Measurements from ENCODE around the gene NTRK2.

The NTRK2 gene

DNA sequence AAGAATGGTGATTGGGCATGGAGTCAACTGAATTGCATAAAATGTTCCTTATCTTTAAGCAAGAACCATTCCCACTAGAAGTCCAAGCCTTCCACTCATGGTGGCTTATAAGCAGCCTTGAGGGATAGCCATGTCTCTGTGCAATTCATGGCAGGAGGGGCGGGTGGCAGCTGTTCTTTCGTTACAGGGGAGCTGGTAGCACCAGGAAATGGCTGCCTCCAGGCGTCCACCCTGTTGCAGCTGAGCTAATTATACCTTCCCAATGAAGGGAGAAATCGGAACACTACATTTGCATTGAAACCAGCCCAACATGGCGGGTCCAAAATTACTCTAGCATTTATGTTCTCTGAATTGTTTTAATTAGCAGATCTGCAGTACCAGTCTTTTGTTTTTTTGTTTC is 289.8 kb downstream of the NTRK2 start:
- H3K4me3 ChIP-seq (ENCODE audit: low read depth, low read length), result no peak overlapping the region

DNA sequence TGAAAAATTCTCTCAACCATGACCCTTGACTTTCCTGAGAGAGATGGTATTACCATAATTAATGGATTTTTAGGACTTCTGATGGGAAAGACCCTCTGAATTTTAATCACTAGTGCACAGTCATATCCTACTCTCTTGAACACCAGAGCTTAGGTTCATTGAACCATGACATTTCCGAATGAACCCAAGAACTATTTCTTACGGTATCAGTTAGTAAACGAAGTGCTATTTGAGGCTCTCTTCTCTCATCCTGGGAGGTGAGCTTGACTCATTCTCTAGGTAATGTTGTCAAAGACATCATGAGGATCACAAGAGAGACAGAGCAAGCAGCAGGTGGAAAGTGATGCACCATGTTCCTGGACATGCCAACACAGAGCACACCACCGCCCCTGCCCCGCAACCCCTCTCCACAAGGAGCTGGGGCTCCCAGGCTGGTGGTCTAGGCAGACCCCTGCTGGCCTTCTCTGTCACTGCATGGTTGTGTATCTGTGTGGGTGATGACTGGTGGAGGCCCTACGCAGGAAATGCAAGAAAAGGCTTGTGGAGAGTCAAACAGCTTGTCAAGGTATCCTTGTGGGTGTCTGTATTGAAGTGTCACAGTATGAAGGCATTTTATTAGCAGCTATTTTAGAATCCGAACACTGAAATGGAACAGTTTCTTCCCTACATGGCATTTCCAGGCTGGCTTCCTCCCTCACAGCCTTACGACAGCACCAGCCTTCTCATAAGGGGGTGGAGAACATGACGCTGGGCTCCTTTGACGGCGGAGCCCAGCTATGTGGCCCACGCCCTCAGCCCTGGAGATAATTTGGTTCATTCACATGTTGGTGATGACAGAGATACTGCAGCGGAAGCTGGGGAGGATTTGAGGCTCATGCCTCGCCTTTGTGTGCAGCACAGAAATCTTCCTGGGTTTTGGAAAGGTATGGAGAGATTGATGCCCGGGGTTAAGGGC is 297.6 kb downstream of the NTRK2 start:
- no peak overlapping the region for H3K4me3 ChIP-seq (ENCODE audit: low read depth, low read length)

DNA sequence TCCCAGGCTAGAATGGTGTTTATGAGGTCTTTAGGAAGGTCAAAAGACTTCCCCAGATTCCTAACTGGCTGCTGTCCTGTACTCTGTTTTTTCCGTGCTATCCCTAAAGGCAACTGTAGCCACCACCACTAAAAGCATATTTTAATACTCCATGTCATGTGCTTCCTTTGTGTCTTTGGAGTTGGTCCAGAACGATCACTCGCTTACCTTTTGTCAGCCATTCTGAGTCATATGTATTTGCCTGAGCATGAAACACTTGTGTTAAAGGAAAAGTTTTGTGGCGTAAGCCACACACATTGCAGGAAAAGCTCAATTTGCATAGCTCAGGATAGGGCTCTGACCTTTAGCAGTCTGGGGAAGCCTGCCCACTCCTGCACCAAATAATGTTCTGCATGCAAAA is 299.6 kb downstream of the NTRK2 start:
- H3K4me3 ChIP-seq (ENCODE audit: low read depth, low read length), result no peak overlapping the region

DNA sequence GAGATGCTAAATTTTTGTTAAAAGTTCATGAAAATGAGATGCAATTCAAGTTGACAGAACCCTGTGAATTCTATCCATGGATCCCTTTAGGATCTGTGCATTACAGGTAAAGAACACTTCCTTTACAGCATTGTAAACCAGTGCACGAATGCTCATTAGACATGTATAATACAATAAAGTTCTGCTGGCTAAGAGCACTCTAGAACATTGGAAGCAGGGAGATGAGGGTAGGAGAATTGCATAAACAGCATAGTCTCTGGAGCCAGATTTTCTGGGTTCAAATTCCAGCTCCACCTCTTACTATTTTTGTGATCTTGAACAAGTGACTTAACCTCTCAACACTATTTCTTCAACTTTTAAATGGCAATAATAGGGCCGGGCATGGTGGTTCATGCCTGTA is 300.2 kb downstream of the NTRK2 start:
- no peak overlapping the region for H3K4me3 ChIP-seq (ENCODE audit: low read depth, low read length)

DNA sequence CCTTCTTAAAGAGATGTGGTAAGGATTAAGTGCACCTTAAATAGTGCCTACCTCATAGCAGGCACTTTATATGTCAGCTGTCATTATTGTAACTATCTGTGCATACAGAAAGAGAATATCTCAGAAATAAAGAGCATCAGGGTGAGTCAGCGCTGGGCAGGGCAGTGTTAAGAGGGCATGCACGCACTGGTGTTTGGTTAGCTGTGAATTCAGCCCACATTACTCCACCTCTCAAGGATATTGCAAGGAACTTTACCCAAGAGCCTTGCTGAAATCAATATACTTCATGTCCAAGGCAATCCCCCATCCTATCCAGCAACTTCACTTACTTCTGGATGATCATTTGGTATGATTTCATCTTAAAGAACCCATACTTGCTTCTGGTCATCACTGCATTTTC is 300.9 kb downstream of the NTRK2 start:
- H3K4me3 ChIP-seq (ENCODE audit: low read depth, low read length), result no peak overlapping the region

DNA sequence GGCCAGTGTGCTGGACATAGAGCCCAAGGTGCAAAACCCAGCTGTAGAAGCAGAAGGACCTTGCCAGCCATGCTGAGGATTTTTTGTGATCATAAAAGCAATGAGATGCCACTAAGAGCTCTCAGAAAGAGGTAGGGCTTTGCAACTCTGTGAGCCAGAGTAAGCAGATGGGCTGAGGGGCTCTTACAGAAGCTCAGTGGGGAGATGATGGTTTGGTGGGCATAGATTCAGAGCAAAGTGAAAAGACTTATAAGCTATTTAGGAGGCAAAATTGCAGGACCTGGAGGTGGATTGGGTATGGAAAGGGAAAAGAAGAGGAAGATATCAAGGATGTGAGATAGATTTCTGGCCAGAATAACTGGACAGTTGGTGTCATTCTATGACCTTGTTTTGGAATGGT is 302.0 kb downstream of the NTRK2 start:
- H3K4me3 ChIP-seq (ENCODE audit: low read depth, low read length), result no peak overlapping the region

DNA sequence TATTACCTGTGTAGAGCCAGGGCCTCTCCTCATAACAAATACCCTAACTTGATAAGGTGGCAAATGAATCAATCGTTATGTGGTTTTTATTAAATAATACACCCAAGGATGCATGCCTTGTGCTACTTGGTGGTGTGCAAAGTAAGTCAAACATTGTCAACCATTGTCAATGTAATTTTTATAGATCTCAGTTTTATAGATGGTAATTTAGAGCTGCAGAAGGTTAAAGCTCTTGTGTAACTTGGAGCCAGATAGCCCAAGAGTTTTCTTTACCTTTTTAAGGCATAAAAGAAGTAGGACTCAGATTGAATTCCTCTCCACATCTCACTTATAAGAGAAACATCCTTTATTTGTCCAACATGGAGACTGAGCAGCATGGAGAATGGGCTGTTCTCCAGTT is 304.7 kb downstream of the NTRK2 start:
- no peak overlapping the region for H3K4me3 ChIP-seq (ENCODE audit: low read depth, low read length)

DNA sequence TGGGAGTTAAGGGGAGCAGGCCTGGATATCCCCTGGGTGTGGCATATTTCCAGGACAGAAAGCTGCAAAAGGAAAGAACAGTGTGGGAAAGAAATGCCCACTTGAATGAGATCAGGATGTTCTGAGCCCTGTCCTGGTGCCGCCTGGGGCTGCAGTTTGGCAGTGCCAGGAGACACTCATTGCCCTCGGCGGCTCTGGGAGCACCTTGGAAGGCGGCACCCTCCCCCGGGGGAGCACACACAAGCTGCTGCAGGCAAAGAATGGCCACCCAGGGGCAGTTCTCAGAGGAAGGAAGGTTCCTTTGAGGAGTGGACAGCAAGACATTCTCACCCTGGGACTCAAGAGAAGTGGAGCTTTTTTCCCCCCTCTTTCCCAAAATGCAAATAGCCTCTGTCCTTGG is 305.3 kb downstream of the NTRK2 start:
- H3K4me3 ChIP-seq (ENCODE audit: low read depth, low read length), result no peak overlapping the region

DNA sequence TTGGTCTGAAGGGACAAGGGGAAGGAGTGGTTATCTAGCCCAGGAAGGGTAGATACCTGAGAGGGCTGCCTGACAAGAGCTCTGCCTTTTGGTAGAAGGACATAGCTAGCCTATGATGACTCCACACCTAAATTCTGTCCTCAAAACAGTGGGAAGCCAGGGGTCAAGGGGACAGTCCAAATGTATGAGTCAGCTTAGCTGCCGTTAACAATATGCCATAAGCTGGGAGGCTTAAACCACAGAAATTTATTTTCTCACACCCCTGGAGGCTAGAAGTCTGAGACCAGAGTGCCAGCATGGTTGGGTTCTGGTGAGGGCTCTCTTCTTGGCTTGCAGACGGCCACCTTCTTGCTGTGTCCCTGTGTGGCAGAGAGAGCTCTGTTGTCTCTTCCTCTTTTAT is 306.4 kb downstream of the NTRK2 start:
- H3K4me3 ChIP-seq (ENCODE audit: low read depth, low read length), result no peak overlapping the region

DNA sequence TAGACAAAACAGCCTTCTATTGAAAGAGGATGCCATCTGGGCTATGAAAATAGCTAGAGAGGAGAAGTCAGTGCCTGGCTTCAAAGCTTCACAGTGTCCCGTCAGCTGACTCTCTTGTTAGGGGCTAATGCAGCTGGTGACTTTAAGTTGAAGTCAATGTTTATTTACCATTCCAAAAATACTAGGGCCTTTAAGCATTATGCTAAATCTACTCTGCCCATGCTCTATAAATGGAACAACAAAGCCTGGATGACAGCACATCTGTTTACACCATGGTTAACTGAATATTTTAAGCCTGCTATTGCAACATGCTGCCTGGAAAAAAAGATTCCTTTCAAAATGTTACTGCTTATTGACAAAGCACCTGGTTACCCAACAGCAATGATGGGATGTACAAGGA is 309.1 kb downstream of the NTRK2 start:
- H3K4me3 ChIP-seq (ENCODE audit: low read depth, low read length), result no peak overlapping the region

DNA sequence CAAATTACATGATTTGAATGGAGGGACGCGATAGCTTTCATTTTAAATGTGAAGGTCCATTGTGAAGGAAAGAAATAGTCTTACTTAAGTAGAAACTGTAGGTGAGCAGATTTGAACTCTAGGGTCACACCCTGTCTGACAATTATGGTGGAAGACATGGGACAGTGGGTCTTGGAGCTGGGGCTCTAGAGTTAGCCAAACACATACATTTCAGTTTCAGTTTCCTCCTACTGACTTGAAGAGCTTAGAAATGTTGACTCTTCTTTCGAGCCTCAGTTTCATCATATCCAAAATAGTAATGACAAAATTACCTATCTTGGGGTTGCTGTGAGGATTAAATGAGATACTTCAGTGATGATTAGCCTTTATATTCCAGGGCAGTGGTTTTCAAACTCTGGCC is 314.2 kb downstream of the NTRK2 start:
- no peak overlapping the region for H3K4me3 ChIP-seq (ENCODE audit: low read depth, low read length)

DNA sequence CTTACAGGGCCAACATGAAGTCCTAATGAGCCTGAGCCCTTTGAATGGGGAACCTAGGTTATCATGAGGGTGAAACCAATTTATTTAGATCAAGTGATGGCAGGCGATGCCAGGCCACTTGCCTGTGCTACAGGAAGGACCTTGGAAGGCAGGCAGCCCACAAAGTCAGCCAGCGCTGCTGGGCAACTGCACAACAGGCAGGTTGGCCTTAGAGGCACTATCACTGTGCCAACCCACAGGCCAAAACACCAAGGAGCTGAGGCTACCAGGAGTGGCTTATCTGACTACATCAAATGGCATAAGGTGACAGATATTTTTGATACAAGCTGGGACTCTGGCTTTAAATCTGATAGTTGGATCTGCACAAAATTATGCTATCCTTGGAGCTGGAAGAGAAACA is 319.1 kb downstream of the NTRK2 start:
- H3K4me3 ChIP-seq (ENCODE audit: low read depth, low read length), result no peak overlapping the region

DNA sequence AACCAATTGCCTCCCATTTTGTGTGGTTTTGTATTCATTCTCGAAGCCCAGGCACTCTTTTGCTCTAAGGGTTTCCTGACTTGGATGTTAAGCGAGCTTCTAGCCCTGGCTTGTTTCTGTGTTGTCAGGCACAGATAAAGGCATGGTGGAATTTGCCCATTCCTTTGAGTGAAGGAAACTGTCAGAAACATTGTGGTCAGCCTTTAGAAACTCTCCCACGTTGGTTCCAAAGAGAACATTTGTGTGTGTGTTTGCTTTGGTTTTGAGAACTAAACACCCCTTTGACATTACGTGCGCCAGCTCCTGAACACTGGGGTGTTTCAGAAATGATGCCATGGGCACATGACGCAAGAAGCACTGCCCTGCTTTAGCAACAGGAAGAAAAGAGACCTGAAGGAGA is 320.9 kb downstream of the NTRK2 start:
- no peak overlapping the region for H3K4me3 ChIP-seq (ENCODE audit: low read depth, low read length)

DNA sequence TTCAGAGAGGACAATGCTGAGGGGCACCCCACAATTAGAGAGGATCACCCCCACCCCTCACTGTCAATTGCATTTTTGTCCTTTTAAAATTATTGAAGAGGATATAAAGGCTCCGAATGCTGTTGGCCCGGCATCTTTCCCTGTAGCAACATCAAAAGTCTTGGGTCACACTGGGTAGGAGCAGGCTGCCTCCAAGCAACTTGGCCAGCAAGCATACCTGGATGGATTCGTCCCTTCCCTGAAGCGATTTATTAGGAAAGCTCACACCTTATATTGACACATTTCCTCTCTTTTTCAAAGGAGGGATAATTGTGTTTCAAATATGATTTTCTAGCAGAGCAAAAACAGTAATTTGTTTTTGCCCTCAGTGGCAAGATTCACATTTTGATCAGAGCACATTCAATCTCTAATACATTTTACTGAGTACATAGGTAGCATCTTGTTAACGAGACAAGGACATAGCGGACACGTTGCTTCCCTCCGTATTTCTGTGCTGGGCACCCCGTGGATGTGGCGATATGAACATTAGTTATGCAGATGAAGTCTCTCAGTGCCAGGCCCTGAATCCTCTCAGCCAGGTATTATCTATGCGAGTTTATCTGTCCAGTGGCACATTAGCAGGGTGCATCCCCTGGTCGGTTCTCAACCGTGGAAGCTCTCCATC is 321.5 kb downstream of the NTRK2 start:
- H3K4me3 ChIP-seq (ENCODE audit: low read depth, low read length), result no peak overlapping the region

DNA sequence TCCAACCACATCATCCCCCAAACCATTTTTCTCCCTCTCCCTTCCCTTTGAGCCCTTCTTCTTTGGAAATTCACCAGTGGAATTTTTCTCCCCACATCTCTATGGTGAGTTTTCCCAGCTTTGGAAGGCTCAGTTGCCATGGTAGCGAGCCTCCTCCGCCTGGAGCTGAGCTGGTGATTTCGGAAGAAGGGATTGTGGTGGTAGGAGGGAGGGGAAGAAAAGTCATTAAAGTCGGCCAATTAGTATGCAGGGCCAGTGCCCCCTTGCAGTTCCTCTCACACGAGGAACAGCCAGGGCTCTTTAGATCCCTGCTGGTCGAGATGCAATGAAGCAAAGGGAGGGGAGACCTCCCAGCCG is 322.0 kb downstream of the NTRK2 start:
- H3K4me3 ChIP-seq (ENCODE audit: low read depth, low read length), result no peak overlapping the region

DNA sequence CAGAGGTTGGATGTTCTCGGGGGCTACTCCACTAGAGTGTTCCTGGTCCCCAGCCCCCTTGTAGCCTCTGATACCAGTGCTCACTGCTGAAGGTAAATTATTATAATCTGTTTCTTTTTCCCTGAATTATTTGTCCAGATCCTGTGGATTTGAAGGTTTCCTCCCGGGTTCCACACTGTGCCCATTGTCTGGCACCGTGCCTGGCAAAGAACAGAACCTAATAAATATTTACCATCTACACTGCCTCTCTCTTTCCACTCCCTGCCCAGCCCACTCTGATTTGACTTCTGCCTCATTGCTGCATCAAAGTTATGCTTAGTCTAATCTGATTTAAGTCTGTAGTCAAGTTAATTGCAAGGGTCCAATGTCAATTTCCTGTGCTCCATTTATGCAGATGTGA is 322.9 kb downstream of the NTRK2 start:
- H3K4me3 ChIP-seq (ENCODE audit: low read depth, low read length), result no peak overlapping the region

DNA sequence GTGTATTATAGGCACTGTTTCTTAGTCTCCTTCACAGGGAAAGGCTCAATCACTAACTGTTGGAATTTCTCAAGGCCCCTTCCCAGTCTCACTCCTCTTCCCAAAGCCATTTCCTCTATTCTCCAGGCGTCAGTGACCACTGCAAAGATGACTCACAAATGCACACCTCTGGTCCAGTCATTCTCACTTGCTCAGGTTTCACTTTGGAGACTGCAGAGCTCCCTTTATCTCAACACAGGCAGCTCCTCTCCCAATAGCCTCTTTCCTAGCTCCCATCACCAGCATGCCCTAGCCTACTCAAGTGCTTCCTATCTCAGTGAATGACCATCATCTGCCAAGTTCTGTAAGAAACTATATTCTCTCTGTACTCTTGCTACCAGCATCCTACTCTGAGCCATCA is 323.6 kb downstream of the NTRK2 start:
- H3K4me3 ChIP-seq (ENCODE audit: low read depth, low read length), result no peak overlapping the region

DNA sequence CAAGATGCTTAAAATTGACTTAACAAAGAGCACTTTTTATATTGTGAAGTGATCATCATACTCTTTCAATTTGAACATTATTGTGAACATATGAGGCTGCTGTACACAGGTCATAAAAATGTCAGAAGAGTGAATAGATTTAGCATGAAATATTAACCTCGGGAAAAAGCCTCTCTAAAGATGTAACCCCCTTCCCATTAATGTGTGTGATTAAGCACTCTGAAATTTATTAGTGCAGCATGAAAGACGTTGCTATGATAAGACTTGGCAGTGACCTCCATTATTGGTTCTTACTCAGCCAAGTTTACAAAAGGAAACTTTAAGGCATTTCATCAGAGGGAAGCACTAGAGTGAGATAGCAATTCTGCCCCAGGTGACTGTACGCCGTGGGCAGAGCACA is 326.5 kb downstream of the NTRK2 start:
- H3K4me3 ChIP-seq (ENCODE audit: low read depth, low read length), result no peak overlapping the region

DNA sequence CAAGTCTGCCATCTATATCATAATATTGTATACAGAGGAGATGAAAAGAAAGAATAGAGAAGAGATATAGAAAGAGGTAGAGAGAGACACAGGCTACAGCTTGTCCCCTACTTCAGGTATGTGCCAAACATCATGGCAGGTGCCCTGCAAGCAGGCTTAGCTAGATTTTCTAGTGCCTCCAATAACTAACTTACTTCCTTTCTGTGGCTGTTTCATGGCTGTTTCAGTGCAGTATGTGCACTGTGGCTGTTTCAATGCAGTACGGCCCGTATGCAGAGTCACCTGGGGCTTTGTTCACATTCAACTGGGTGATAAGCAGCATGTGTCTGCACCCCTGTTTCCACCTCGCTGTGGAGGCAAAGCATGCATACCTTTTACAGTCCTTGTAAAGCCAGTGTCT is 327.2 kb downstream of the NTRK2 start:
- H3K4me3 ChIP-seq (ENCODE audit: low read depth, low read length), result no peak overlapping the region

DNA sequence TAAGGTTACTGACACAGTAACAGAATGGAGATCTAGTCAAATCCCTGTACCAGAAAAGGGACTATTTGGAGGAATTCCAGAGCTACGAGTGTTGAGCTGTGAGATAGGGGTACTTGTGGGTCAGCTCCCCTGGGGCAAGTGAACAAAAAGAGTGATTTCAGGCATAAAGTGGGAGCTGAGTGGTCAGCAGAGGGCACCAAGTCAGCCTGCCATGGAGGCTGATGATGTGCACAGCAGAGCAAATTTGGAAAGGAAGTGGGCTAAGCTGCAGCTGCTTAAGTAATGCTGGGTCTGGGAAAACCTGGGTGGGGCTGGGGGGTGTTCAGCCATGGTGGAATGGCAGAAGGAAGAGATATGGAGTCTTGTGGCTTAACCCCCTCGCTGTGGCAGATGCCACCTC is 327.9 kb downstream of the NTRK2 start:
- H3K4me3 ChIP-seq (ENCODE audit: low read depth, low read length), result no peak overlapping the region

DNA sequence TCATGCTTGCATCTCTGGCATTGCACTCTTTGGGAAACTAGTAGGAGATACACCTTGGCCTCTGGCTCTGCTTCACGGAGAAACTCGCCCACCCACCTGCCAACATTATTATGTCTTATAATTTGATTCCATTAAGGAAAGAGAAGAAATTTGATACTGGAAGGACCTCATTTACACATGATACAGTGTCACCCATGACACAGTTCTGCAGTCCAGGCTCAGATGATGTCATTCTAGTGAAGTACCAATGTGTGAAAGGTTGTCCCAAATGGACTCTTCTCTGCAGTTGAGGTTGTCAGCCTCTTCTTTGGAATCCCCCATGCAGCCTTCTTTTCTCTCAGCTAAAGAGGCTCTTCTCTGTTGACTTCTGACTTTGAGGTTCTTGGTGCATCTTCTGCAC is 329.1 kb downstream of the NTRK2 start:
- H3K4me3 ChIP-seq (ENCODE audit: low read depth, low read length), result no peak overlapping the region

DNA sequence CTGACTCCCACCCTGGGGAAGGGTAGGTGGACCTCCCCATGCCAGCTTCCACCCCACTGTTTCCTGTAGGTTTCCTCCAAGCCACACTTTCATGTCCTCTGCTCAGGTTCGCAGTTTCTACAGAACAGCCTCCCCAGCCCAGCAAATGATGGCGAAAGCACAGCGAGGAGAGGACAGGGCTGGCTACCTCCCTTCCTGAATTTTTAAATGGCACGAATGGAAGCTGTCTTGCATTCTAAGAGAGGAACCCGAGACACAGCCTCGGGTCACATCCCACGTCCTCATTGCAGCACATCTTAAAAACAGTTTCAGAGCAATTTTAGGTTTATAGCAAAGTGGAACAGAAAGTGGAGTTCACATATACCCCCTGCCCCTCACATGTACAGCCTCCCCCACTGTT is 330.3 kb downstream of the NTRK2 start:
- no peak overlapping the region for H3K4me3 ChIP-seq (ENCODE audit: low read depth, low read length)

DNA sequence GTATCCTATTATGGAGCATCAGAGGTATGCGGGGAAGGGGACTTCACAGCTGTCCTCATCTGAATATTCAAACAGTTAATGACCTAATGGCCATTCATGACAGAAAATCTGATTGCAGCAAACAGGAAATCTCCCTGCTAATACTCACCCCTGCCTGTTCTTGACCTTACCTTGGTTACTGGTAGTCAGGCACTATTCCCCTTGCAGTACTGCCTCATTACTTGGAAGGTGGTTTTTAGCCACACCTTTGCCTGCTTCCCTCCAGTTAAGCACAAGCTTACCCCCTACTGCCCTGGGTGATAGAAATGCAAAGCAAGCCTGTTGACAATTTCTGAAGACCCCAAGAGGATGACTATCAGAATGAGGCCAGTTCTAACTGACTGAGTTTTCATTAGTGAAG is 332.4 kb downstream of the NTRK2 start:
- H3K4me3 ChIP-seq (ENCODE audit: low read depth, low read length), result no peak overlapping the region

Data from iPS-11a (cell line).